ENCODE data around the gene ABAT.

DNA sequence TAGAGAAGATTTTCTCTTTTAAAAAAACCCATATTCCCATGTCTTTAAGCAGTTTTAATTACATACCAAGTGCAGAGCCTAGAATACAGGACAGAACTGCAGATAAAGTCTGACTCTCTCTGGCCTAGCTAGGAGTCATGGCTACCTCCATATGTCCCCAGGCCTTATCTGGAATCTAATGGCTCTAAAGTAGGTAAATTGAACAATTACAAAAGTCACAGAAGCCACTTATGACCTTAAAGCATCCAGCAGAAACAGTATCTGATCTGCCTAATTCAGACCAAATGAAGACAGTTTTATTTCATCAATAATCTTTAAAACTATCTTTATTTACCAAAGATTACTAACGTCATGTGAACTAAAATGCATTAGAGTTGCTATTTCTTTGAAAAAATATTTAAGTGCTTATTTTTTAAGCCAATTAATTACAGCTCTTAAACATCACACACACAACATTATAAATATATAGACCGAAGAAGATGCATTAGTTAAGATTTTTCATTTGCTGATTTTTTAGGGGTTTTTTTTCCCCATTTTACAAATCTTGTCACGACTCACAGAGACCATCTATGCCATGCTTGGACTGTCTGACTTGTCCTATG is 152.0 kb downstream of the ABAT start:
- TF ChIP-seq CTCF (IDR thresholded peaks at IDR 0.05; ENCODE audit: low read depth, low read length) (no peak), EZH2phosphoT487 (IDR thresholded peaks at IDR 0.05; ENCODE audit: low read depth) (no peak)
